Uterus (tissue), 4 donors: Measurements from ENCODE around the gene USHBP1. TPM values are rescaled to one million over a fixed set of nuclear protein-coding genes. Genes with fewer than 3 reads are reported as not detected.

Experiments used
- DNase-seq, 2 donors: peaks; one replicate each; pipeline ENCODE4 v3.0.0-alpha.2; 2019 to 2020
- H3K27ac ChIP-seq, 2 donors: fragments of 200-600 bp; sonication (generic); 1 replicate in 1 of 2; 2 replicates in 1 of 2; pipeline ENCODE4 v1.5.1; 2016 to 2018
- H3K27me3 ChIP-seq, 2 donors: fragments of 200-600 bp; sonication (generic); one replicate each; pipeline ENCODE4 v1.5.1; 2018 to 2019; ENCODE audit warnings: control low read depth in 1 of 2
- H3K36me3 ChIP-seq, 2 donors: fragments of 200-600 bp; sonication (generic); one replicate each; pipeline ENCODE4 v1.5.1; 2019; ENCODE audit warnings: control low read depth in 1 of 2
- H3K4me1 ChIP-seq, 2 donors: fragments of 200-600 bp; sonication (generic); one replicate each; pipeline ENCODE4 v1.5.1; 2018 to 2019; ENCODE audit warnings: control low read depth in 1 of 2
- H3K4me3 ChIP-seq, 2 donors: fragments of 200-600 bp; sonication (generic); 1 replicate in 1 of 2; 2 replicates in 1 of 2; pipeline ENCODE4 v1.5.1; 2018 to 2019; ENCODE audit warnings: mild to moderate bottlenecking in 1 of 2
- H3K9me3 ChIP-seq, 2 donors: fragments of 200-600 bp; sonication (generic); one replicate each; pipeline ENCODE4 v1.5.1; 2019; ENCODE audit warnings: control low read depth in 1 of 2
- CTCF ChIP-seq, 4 experiments: fragments of 200-600 bp in 2 of 4; fragments of 450-650 bp in 2 of 4; sonication (generic) in 2 of 4; IDR thresholded peaks; one replicate each; pipeline ENCODE4 v1.5.1; 2016 to 2019; ENCODE audit warnings: antibody characterized with exemption in 4 of 4, mild to moderate bottlenecking in 2 of 4, moderate library complexity in 1 of 4
- POLR2A ChIP-seq, 2 donors: fragments of 450-650 bp; IDR thresholded peaks; one replicate each; pipeline ENCODE4 v1.6.1; 2016; ENCODE audit warnings: antibody characterized with exemption in 2 of 2, mild to moderate bottlenecking in 1 of 2, moderate library complexity in 1 of 2
- intact Hi-C: fragments of 100-400 bp; cut with DNase I; formaldehyde crosslinking; loops from one replicate; pipeline ENCODE4 v1.15.1; 2023; ENCODE audit warnings: low total_unique reads
- total RNA-seq, 4 donors: library from RNA; depleted of rRNA in 3 of 4; stranded (reverse); fragments of >200 nt in 3 of 4; gene quantifications; one replicate each; pipeline versions ENCODE4 v1.1.0 to v1.2.4, GENCODE V29; 2014 to 2023
- donor health status: DM: yes; HTN: yes; CAD: no.

Gene USHBP1
- total RNA-seq, 4 donors from 2014 or later: 3.5 to 23.8 (median 13.0) TPM

- H3K4me1 ChIP-seq: peaks cover 0 to 13% of the 10 kb centered on the region in 2 donors
- DNase-seq: no peak
- H3K9me3 ChIP-seq: no peaks in the 10 kb centered on the region
- peak overlapping the region; percentile 53 to 56 for H3K4me3 ChIP-seq
- intact Hi-C loops: no loop called here
- TF ChIP-seq CTCF (IDR thresholded peaks at IDR 0.05) (no peak), POLR2A (IDR thresholded peaks at IDR 0.05) (no peak)
- H3K27me3 ChIP-seq: no peaks in the 10 kb centered on the region
- H3K27ac ChIP-seq: peak overlapping the region; percentile 76 to 84
- no peaks in the 10 kb centered on the region for H3K36me3 ChIP-seq
These were observed 21.2 kb downstream of the USHBP1 start for GRCh38 chr19:17243211-17243829.

- Histone ChIP-seq H3K9me3 (no peaks in the 10 kb centered on the region), H3K27ac (peak overlapping the region; percentile 76 to 84), H3K4me1 (peaks cover 0 to 13% of the 10 kb centered on the region in 2 donors), H3K27me3 (no peaks in the 10 kb centered on the region), H3K36me3 (no peaks in the 10 kb centered on the region), H3K4me3 (no peak overlapping the region)
- intact Hi-C loops: no loop called here
- no peak for DNase-seq
- TF ChIP-seq POLR2A (IDR thresholded peaks at IDR 0.05): no peak
- TF ChIP-seq CTCF (IDR thresholded peaks at IDR 0.05): no peak
These were observed 21.9 kb downstream of the USHBP1 start for GRCh38 chr19:17242431-17243208.

GRCh38 chr19:17240826-17241399 is 23.6 kb downstream of the USHBP1 start:
- intact Hi-C loops: no loop called here
- no peak for DNase-seq
- Histone ChIP-seq H3K9me3 (no peaks in the 10 kb centered on the region), H3K4me3 (no peak overlapping the region), H3K27me3 (no peaks in the 10 kb centered on the region), H3K4me1 (peaks cover 5 to 13% of the 10 kb centered on the region in 2 donors), H3K36me3 (no peaks in the 10 kb centered on the region), H3K27ac (peak overlapping the region in 1 of 2 donors; percentile 30)
- no peak for TF ChIP-seq CTCF (IDR thresholded peaks at IDR 0.05)
- TF ChIP-seq POLR2A (IDR thresholded peaks at IDR 0.05): no peak

- H3K27ac ChIP-seq: no peak overlapping the region
- no peaks in the 10 kb centered on the region for H3K36me3 ChIP-seq
- no peaks in the 10 kb centered on the region for H3K9me3 ChIP-seq
- intact Hi-C loops: no loop called here
- no peak overlapping the region for H3K4me3 ChIP-seq
- no peaks in the 10 kb centered on the region for H3K27me3 ChIP-seq
- peaks cover 5 to 15% of the 10 kb centered on the region in 2 donors for H3K4me1 ChIP-seq
- DNase-seq: no peak
- TF ChIP-seq CTCF (IDR thresholded peaks at IDR 0.05) (no peak), POLR2A (IDR thresholded peaks at IDR 0.05) (no peak)
These were observed 24.3 kb downstream of the USHBP1 start for GRCh38 chr19:17240062-17240752.
